GM10847 (cell line): ENCODE measurements around the gene N4BP2.

Source experiments
- POLR2A ChIP-seq: IDR thresholded peaks from 2 replicates; pipeline ENCODE4 v1.6.1; 2011; ENCODE audit not compliant: insufficient read length; ENCODE audit errors: extremely low read depth

The N4BP2 gene

DNA sequence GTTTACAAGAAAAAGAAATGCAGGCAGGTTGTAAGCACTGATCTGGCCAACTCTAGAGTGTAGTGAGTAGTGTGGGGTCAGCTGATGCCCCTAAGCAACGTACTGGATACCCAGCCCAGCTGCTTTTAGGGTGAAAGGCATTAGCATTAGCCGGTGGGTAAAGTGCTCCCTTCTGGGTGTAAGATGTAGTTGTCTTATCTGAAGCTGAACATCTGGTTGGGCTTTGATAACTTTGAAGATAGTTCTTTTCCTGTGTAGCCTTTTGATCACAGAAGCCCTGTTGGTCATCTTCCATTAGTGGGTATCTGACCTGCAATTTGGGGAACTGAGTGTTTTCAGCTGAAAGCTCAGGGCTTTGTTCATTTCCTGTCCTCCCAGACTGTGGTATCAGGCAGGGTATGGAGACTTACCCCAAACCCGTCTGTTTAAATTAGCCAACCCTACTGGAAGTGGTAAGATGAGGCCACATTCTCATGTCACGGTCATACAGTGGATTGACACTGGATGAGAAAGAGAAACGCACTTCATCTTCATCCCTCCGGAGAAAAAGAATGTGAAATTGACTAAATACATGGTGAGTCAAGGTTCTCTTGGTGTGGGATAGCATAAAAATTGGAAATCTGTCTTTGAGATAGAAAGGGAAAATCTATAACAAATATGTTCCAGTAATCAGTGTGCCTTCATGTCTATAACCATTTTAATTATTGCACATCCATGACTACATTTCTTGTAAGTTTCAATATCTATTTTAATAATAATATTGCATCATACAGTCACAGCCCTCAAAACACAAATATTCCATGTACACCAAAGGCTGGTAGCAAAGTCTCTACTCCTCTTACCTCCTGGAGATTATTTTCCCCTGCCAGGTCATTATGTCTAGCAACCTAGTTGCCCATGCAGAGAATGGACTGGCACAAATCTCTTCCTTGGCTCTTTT, 148.9 kb downstream of the N4BP2 start:
- no peak for TF ChIP-seq POLR2A

DNA sequence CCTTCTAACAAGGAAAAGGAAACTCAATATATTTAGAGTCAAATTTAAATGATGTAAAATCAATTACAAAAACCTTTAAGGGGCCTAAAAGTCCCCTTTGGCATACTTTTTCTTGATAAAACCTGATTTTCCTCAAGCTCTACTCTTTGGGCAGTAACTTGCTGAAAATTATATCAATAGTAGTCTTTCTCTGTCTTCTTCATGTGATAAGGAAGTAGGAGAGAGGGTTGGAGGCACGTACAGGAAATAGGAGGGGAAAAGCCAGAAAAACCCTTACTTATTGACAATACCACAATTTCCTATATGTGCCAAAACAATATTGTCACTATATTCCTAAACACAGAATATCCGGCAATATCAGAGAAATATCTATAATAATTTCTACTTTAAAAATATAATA, 149.8 kb downstream of the N4BP2 start:
- TF ChIP-seq POLR2A: no peak
